Measurements from ENCODE around the gene LPAR1.
"Not testable (repeated sequence)": the region's sequence is repeated elsewhere in the genome, so short reads cannot be mapped to it uniquely, and the experiment has no call there.

The LPAR1 gene

DNA sequence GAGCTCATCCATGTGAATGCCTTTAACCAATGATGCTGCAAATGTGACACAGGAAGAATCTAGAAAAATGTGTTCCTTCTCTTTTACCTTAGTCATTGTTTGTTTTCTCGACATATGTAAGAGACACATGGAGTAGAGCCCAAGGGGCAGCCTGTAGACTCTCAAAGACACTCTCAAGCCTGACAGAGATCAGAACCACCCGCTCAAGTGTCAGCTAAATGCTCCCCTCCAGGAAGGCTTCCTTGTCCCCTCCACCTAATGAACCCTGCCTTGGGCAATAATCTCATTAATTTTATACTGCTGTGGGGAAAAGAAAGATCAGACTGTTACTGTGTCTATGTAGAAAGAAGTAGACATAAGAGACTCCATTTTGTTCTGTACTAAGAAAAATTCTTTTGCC lies 212.3 kb downstream of the LPAR1 start:
- no peak for DNase-seq (ENCODE audit: low read depth in 1 of 2, low spot score in 1 of 2)
- in situ Hi-C loops (cut with HindIII; ENCODE audit: low pct_unique_long_range_greater_than_20kb, low sequenced_read_pairs): no loop called here
- TF ChIP-seq JUND (IDR thresholded peaks at IDR 0.05; ENCODE audit: low read depth): no peak

- in situ Hi-C loops (cut with HindIII; ENCODE audit: low pct_unique_long_range_greater_than_20kb, low sequenced_read_pairs): not testable (repeated sequence)
Observed at GRCh38 chr9:110825129-110825528, 213.1 kb downstream of the LPAR1 start.

More at GRCh38 chr9:110825129-110825528, 213.1 kb downstream of the LPAR1 start:
- not testable (repeated sequence) for DNase-seq (ENCODE audit: low read depth in 1 of 2, low spot score in 1 of 2)
